Immature natural killer cell (primary cell): ENCODE data around the gene WWOX. TPM values are rescaled to one million over a fixed set of nuclear protein-coding genes. Genes with fewer than 3 reads are reported as not detected.
A peak's percentile ranks its signal among the peaks of the same experiment; 100 is the strongest.
"Not testable (repeated sequence)": the region's sequence is repeated elsewhere in the genome, so short reads cannot be mapped to it uniquely, and the experiment has no call there.

Experiments
- DNase-seq, 3 donors: peaks; one replicate each; pipeline ENCODE4 v3.0.0; 2022; ENCODE audit warnings: mixed read lengths in 1 of 3
- H3K27ac Mint-ChIP-seq, 6 donors: one replicate each; pipeline ENCODE4 v1.8.0; 2020; ENCODE audit warnings: mixed read lengths in 6 of 6, mild to moderate bottlenecking in 5 of 6, inconsistent platforms in 4 of 6, moderate library complexity in 3 of 6
- H3K27me3 Mint-ChIP-seq, 3 donors: one replicate each; pipeline ENCODE4 v1.8.0; 2020 to 2021; ENCODE audit warnings: low read depth in 3 of 3, mild to moderate bottlenecking in 3 of 3, mixed read lengths in 3 of 3, moderate library complexity in 3 of 3, inconsistent platforms in 1 of 3
- H3K36me3 Mint-ChIP-seq, 3 donors: one replicate each; pipeline ENCODE4 v1.8.0; 2020; ENCODE audit warnings: mixed read lengths in 3 of 3, inconsistent platforms in 2 of 3, mild to moderate bottlenecking in 2 of 3
- H3K4me1 Mint-ChIP-seq, 2 donors: one replicate each; pipeline ENCODE4 v1.8.0; 2020; ENCODE audit warnings: inconsistent platforms in 2 of 2, mild to moderate bottlenecking in 2 of 2, mixed read lengths in 2 of 2, moderate library complexity in 1 of 2
- H3K4me3 Mint-ChIP-seq, 5 donors: one replicate each; pipeline ENCODE4 v1.8.0; 2020; ENCODE audit warnings: mild to moderate bottlenecking in 5 of 5, mixed read lengths in 5 of 5, inconsistent platforms in 3 of 5, moderate library complexity in 3 of 5
- H3K9me3 Mint-ChIP-seq, 6 donors: one replicate each; pipeline ENCODE4 v1.8.0; 2020; ENCODE audit warnings: mild to moderate bottlenecking in 6 of 6, mixed read lengths in 6 of 6, inconsistent platforms in 4 of 6, moderate library complexity in 3 of 6
- polyA plus RNA-seq, 3 donors: library from polyadenylated mRNA; unstranded; fragments of 300-500 nt; fragmentation: Illumina TruSeq; gene quantifications; one replicate each; pipeline ENCODE4 v1.2.3, GENCODE V29; 2021

Gene WWOX
- 10 to 100 TPM in 2 of 3 donors, 1 to 10 TPM in 1; 9.0 to 13.9 (median 12.3) TPM for polyA plus RNA-seq

- Mint-ChIP-seq H3K9me3 (no peaks in the 10 kb centered on the region), H3K36me3 (no peaks in the 10 kb centered on the region)
Observed at GRCh38 chr16:78099271-78100111, at the start of gene WWOX. TSS of gene WWOX (plus strand) at chr16:78099654.

GRCh38 chr16:78050734-78051400 is 48.6 kb upstream of the WWOX start:
- Mint-ChIP-seq H3K27me3 (peaks cover 2 to 18% (median 3%) of the 10 kb centered on the region in 3 donors), H3K27ac (no peak overlapping the region), H3K4me3 (no peak overlapping the region), H3K4me1 (no peaks in the 10 kb centered on the region), H3K9me3 (no peaks in the 10 kb centered on the region), H3K36me3 (no peaks in the 10 kb centered on the region)
- no peak for DNase-seq

More at GRCh38 chr16:78099271-78100111, at the start of gene WWOX:
- Mint-ChIP-seq H3K4me1 (peaks cover 18 to 20% of the 10 kb centered on the region in 2 donors), H3K27ac (peak within 1 kb of the TSS; percentile 76 to 95 (median 92)), H3K4me3 (peak within 1 kb of the TSS; percentile 87 to 93 (median 92)), H3K27me3 (peaks cover 6 to 11% (median 8%) of the 10 kb centered on the region in 3 donors)
- DNase-seq, result peak; percentile 96 to 97 (median 96)

GRCh38 chr16:78057803-78058564 is 41.5 kb upstream of the WWOX start:
- peaks cover 3 to 13% (median 6%) of the 10 kb centered on the region in 3 donors for H3K27me3 Mint-ChIP-seq
- DNase-seq, result no peak
- H3K9me3 Mint-ChIP-seq, result peaks cover 0 to 4% (median 0%) of the 10 kb centered on the region in 6 donors
- no peaks in the 10 kb centered on the region for H3K36me3 Mint-ChIP-seq
- no peak overlapping the region for H3K27ac Mint-ChIP-seq
- no peak overlapping the region for H3K4me3 Mint-ChIP-seq
- H3K4me1 Mint-ChIP-seq, result no peaks in the 10 kb centered on the region

GRCh38 chr16:78059806-78060205 is 39.6 kb upstream of the WWOX start:
- H3K36me3 Mint-ChIP-seq, H3K27me3 Mint-ChIP-seq, H3K4me3 Mint-ChIP-seq, H3K9me3 Mint-ChIP-seq, H3K27ac Mint-ChIP-seq, DNase-seq, H3K4me1 Mint-ChIP-seq: not testable (repeated sequence)

- H3K27ac Mint-ChIP-seq, result no peak overlapping the region
- peaks cover 0 to 5% (median 0%) of the 10 kb centered on the region in 6 donors for H3K9me3 Mint-ChIP-seq
- peaks cover 1 to 7% (median 5%) of the 10 kb centered on the region in 3 donors for H3K27me3 Mint-ChIP-seq
- DNase-seq, result no peak
- no peak overlapping the region for H3K4me3 Mint-ChIP-seq
- H3K36me3 Mint-ChIP-seq, result no peaks in the 10 kb centered on the region
- H3K4me1 Mint-ChIP-seq, result no peaks in the 10 kb centered on the region
Observed at GRCh38 chr16:78060295-78060694, 39.2 kb upstream of the WWOX start.

- Mint-ChIP-seq H3K4me1 (no peaks in the 10 kb centered on the region), H3K9me3 (peaks cover 0 to 5% (median 0%) of the 10 kb centered on the region in 6 donors), H3K27ac (no peak overlapping the region), H3K36me3 (no peaks in the 10 kb centered on the region), H3K4me3 (no peak overlapping the region), H3K27me3 (peaks cover 1 to 11% (median 7%) of the 10 kb centered on the region in 3 donors)
- no peak for DNase-seq
Observed at GRCh38 chr16:78060809-78061208, 38.6 kb upstream of the WWOX start.

GRCh38 chr16:78065319-78065718 is 34.1 kb upstream of the WWOX start:
- H3K4me3 Mint-ChIP-seq, result no peak overlapping the region
- DNase-seq, result no peak
- H3K27ac Mint-ChIP-seq, result peak overlapping the region in 1 of 6 donors; percentile 5
- H3K9me3 Mint-ChIP-seq, result peaks cover 0 to 5% (median 0%) of the 10 kb centered on the region in 6 donors
- no peaks in the 10 kb centered on the region for H3K4me1 Mint-ChIP-seq
- H3K27me3 Mint-ChIP-seq, result peaks cover 0 to 10% (median 3%) of the 10 kb centered on the region in 3 donors
- H3K36me3 Mint-ChIP-seq, result no peaks in the 10 kb centered on the region

- Mint-ChIP-seq H3K9me3 (no peaks in the 10 kb centered on the region), H3K27me3 (peaks cover 3 to 9% (median 8%) of the 10 kb centered on the region in 3 donors), H3K4me1 (no peaks in the 10 kb centered on the region), H3K27ac (no peak overlapping the region), H3K36me3 (no peaks in the 10 kb centered on the region), H3K4me3 (no peak overlapping the region)
- no peak for DNase-seq
Observed at GRCh38 chr16:78069913-78070312, 29.5 kb upstream of the WWOX start.

GRCh38 chr16:78072275-78072674 is 27.2 kb upstream of the WWOX start:
- H3K27ac Mint-ChIP-seq, result no peak overlapping the region
- no peak for DNase-seq
- no peak overlapping the region for H3K4me3 Mint-ChIP-seq
- H3K36me3 Mint-ChIP-seq, result no peaks in the 10 kb centered on the region
- H3K9me3 Mint-ChIP-seq, result no peaks in the 10 kb centered on the region
- H3K27me3 Mint-ChIP-seq, result peaks cover 3 to 9% (median 6%) of the 10 kb centered on the region in 3 donors
- no peaks in the 10 kb centered on the region for H3K4me1 Mint-ChIP-seq

GRCh38 chr16:78075800-78076199 is 23.7 kb upstream of the WWOX start:
- Mint-ChIP-seq H3K27ac (no peak overlapping the region), H3K36me3 (no peaks in the 10 kb centered on the region), H3K9me3 (no peaks in the 10 kb centered on the region), H3K27me3 (peaks cover 4 to 9% (median 7%) of the 10 kb centered on the region in 3 donors), H3K4me3 (no peak overlapping the region), H3K4me1 (no peaks in the 10 kb centered on the region)
- no peak for DNase-seq

- Mint-ChIP-seq H3K4me1 (no peaks in the 10 kb centered on the region), H3K9me3 (no peaks in the 10 kb centered on the region), H3K27me3 (peaks cover 2 to 7% (median 6%) of the 10 kb centered on the region in 3 donors), H3K27ac (no peak overlapping the region), H3K4me3 (no peak overlapping the region), H3K36me3 (no peaks in the 10 kb centered on the region)
- DNase-seq, result no peak
Observed at GRCh38 chr16:78081341-78081740, 18.1 kb upstream of the WWOX start.

- no peak overlapping the region for H3K4me3 Mint-ChIP-seq
- H3K27ac Mint-ChIP-seq, result no peak overlapping the region
- H3K36me3 Mint-ChIP-seq, result no peaks in the 10 kb centered on the region
- peaks cover 0 to 3% (median 0%) of the 10 kb centered on the region in 6 donors for H3K9me3 Mint-ChIP-seq
- DNase-seq, result no peak
- peaks cover 3 to 13% (median 4%) of the 10 kb centered on the region in 3 donors for H3K27me3 Mint-ChIP-seq
- no peaks in the 10 kb centered on the region for H3K4me1 Mint-ChIP-seq
Observed at GRCh38 chr16:78091419-78091818, 8.0 kb upstream of the WWOX start.

GRCh38 chr16:78092758-78093157 is 6.7 kb upstream of the WWOX start:
- H3K36me3 Mint-ChIP-seq, result no peaks in the 10 kb centered on the region
- H3K4me3 Mint-ChIP-seq, result no peak overlapping the region
- no peak for DNase-seq
- H3K27me3 Mint-ChIP-seq, result peaks cover 3 to 13% (median 4%) of the 10 kb centered on the region in 3 donors
- H3K27ac Mint-ChIP-seq, result no peak overlapping the region
- H3K9me3 Mint-ChIP-seq, result peaks cover 0 to 3% (median 0%) of the 10 kb centered on the region in 6 donors
- no peaks in the 10 kb centered on the region for H3K4me1 Mint-ChIP-seq
